ENCODE results near the gene MAB21L4. TPM values are rescaled to one million over a fixed set of nuclear protein-coding genes. Genes with fewer than 3 reads are reported as not detected.

MAB21L4 gene
- total and polyA plus RNA-seq, 2 of the 8 experiments (the other 6 are each of a cell fraction or from before 2014, with no cell fraction given): 0.11 TPM; not detected in 1

- Histone ChIP-seq H2BK120ac (replicated peaks; ENCODE audit: low read depth, low read length) (no peak overlapping the region), H3K4me2 (ENCODE audit: insufficient read depth in 1 of 2, low read depth in 2 of 2, low read length in 2 of 2) (no peak overlapping the region), H4K5ac (ENCODE audit: insufficient read length, low read depth, low read length) (no peak overlapping the region), H2AFZ (ENCODE audit: low read length) (no peak overlapping the region), H3K23me2 (ENCODE audit: low read depth, low read length) (no peaks in the 10 kb centered on the region), H3K36me3 (ENCODE audit: control insufficient read depth in 2 of 4, insufficient read depth in 4 of 4, low read length in 3 of 4) (no peaks in the 10 kb centered on the region), H2BK5ac (ENCODE audit: low read depth, low read length) (no peak overlapping the region), H3K4me1 (replicated peaks in 1 of 4; ENCODE audit: control insufficient read depth in 3 of 4, insufficient read depth in 4 of 4, low read length in 3 of 4) (no peaks in the 10 kb centered on the region), H2BK20ac (ENCODE audit: low read length) (no peak overlapping the region), H2BK12ac (ENCODE audit: low read depth, low read length) (no peak overlapping the region), H3K27ac (ENCODE audit: low read depth, low read length) (no peak overlapping the region), H3K9me3 (ENCODE audit: insufficient read depth in 2 of 2, low read depth in 1 of 2, low read length in 1 of 2) (peaks cover 0 to 5% of the 10 kb centered on the region in 2 experiments; a peak in 1 of 4 replicates), H3K4ac (replicated peaks; ENCODE audit: insufficient read length, low read depth, low read length) (no peak overlapping the region), H3K56ac (replicated peaks; ENCODE audit: insufficient read length, low read depth, low read length) (no peak overlapping the region), H3K14ac (ENCODE audit: insufficient read length) (no peak overlapping the region), H3K23ac (ENCODE audit: insufficient read length) (no peak overlapping the region), H3K9ac (replicated peaks in 1 of 4; ENCODE audit: extremely low read depth in 1 of 4, low read depth in 3 of 4, low read length in 3 of 4) (no peak overlapping the region), H3K79me2 (ENCODE audit: control insufficient read depth in 1 of 2, insufficient read depth in 2 of 2, low read length in 2 of 2) (no peaks in the 10 kb centered on the region), H4K91ac (replicated peaks; ENCODE audit: insufficient read length, low read length) (no peak overlapping the region), H2AK5ac (ENCODE audit: low read depth, low read length) (no peak overlapping the region), H3K4me3 (ENCODE audit: extremely low read depth in 1 of 4, insufficient read depth in 2 of 4, low read depth in 3 of 4, low read length in 4 of 4) (no peak overlapping the region), H4K8ac (ENCODE audit: extremely low read depth, insufficient read depth, low read length) (peak overlapping the region; percentile 85), H3K18ac (ENCODE audit: extremely low read depth, low read length) (no peak overlapping the region), H4K20me1 (replicated peaks in 1 of 2; ENCODE audit: control insufficient read depth in 1 of 2, insufficient read depth in 2 of 2, low read length in 2 of 2) (no peaks in the 10 kb centered on the region), H3K79me1 (ENCODE audit: low read depth, low read length) (no peaks in the 10 kb centered on the region), H3K27me3 (replicated peaks in 1 of 4; ENCODE audit: control insufficient read depth in 3 of 4, extremely low read depth in 1 of 4, insufficient read depth in 3 of 4, low read length in 3 of 4) (no peaks in the 10 kb centered on the region), H2BK15ac (ENCODE audit: low read length) (no peak overlapping the region)
- WGBS, 2 experiments (ENCODE audit: extremely low coverage in 1 of 2, insufficient coverage in 1 of 2, insufficient read length in 1 of 2, insufficient replicate concordance in 2 of 2, low coverage in 1 of 2, low lambda C conversion rate in 2 of 2, missing lambda C conversion rate in 1 of 2): 88% methylated on average over 24 of the region's 25 CpGs; no CpG with 5 or more reads in 1 of the 2 experiments
- DNase-seq (ENCODE audit: low read depth in 1 of 2, low spot score in 2 of 2): peak in 1 of 2 experiments; percentile 41
- POLR2A ChIA-PET (ENCODE audit: partially characterized antibody): no interaction called here
- CTCF ChIA-PET (ENCODE audit: partially characterized antibody): interaction anchor here (0.7 to 4.3 kb wide), 6 partner anchors 9 to 224 kb away, joined by 3 to 16 read pairs (median 3); no protein-coding TSS in a partner anchor
- FAIRE-seq: no peak
- TF ChIP-seq SUZ12 (IDR thresholded peaks at IDR 0.05; ENCODE audit: low read length): no peak
- TF ChIP-seq SIN3A (conservative IDR thresholded peaks at IDR 0.05 in 1 of 2, IDR thresholded peaks at IDR 0.05 in 1 of 2; ENCODE audit: low read depth in 1 of 2, low read length in 2 of 2): no peak
- TF ChIP-seq RFX5 (IDR thresholded peaks at IDR 0.05; ENCODE audit: borderline replicate concordance, low read depth, low read length): no peak
- TF ChIP-seq GABPA (IDR thresholded peaks at IDR 0.05; ENCODE audit: borderline replicate concordance, insufficient read depth, low read length): no peak
- TF ChIP-seq TAF7 (optimal IDR thresholded peaks at IDR 0.05; ENCODE audit: borderline replicate concordance, low read depth, low read length): no peak
- no peak for TF ChIP-seq CEBPB (IDR thresholded peaks at IDR 0.05; ENCODE audit: low read depth, low read length)
- no peak for TF ChIP-seq EP300 (IDR thresholded peaks at IDR 0.05; ENCODE audit: borderline replicate concordance in 1 of 2, low read depth in 2 of 2, low read length in 2 of 2)
- no peak for TF ChIP-seq BRCA1 (IDR thresholded peaks at IDR 0.05; ENCODE audit: low read depth, low read length)
- no peak for TF ChIP-seq USF2 (IDR thresholded peaks at IDR 0.05; ENCODE audit: low read length)
- no peak for TF ChIP-seq CTBP2 (IDR thresholded peaks at IDR 0.05; ENCODE audit: borderline replicate concordance, insufficient read depth, insufficient read length, low read length)
Observed at GRCh38 chr2:240935103-240935876, 39.3 kb upstream of the MAB21L4 start.

All from H1 (cell line).